ENCODE measurements around the gene AFG3L2.
"Not testable (repeated sequence)": the region's sequence is repeated elsewhere in the genome, so short reads cannot be mapped to it uniquely, and the experiment has no call there.

Gene AFG3L2

GRCh38 chr18:12397254-12397653, 20.2 kb upstream of the AFG3L2 start:
- no peak for DNase-seq (ENCODE audit: low read depth)

- no peak for DNase-seq (ENCODE audit: low read depth)
Observed at GRCh38 chr18:12394428-12394827, 17.4 kb upstream of the AFG3L2 start.

GRCh38 chr18:12393998-12394397, 17.0 kb upstream of the AFG3L2 start:
- no peak for DNase-seq (ENCODE audit: low read depth)

- no peak for DNase-seq (ENCODE audit: low read depth)
Observed at GRCh38 chr18:12393510-12393909, 16.5 kb upstream of the AFG3L2 start.

GRCh38 chr18:12391487-12392165, 14.6 kb upstream of the AFG3L2 start:
- peak; percentile 24 for DNase-seq (ENCODE audit: low read depth)

- no peak for DNase-seq (ENCODE audit: low read depth)
Observed at GRCh38 chr18:12388442-12388841, 11.4 kb upstream of the AFG3L2 start.

GRCh38 chr18:12384261-12384660, 7.2 kb upstream of the AFG3L2 start:
- no peak for DNase-seq (ENCODE audit: low read depth)

GRCh38 chr18:12383759-12384158, 6.7 kb upstream of the AFG3L2 start:
- DNase-seq (ENCODE audit: low read depth), result not testable (repeated sequence)

- not testable (repeated sequence) for DNase-seq (ENCODE audit: low read depth)
Observed at GRCh38 chr18:12382221-12382814, 5.3 kb upstream of the AFG3L2 start.

GRCh38 chr18:12378198-12378558, 1.2 kb upstream of the AFG3L2 start:
- DNase-seq (ENCODE audit: low read depth), result not testable (repeated sequence)

- DNase-seq (ENCODE audit: low read depth), result no peak
Observed at GRCh38 chr18:12377556-12378197, 650 bp upstream of the AFG3L2 start.

- no peak for DNase-seq (ENCODE audit: low read depth)
Observed at GRCh38 chr18:12376034-12376753, 833 bp downstream of the AFG3L2 start.

GRCh38 chr18:12374401-12374800, 2.6 kb downstream of the AFG3L2 start:
- no peak for DNase-seq (ENCODE audit: low read depth)

GRCh38 chr18:12373771-12374116, 3.3 kb downstream of the AFG3L2 start:
- no peak for DNase-seq (ENCODE audit: low read depth)

GRCh38 chr18:12373116-12373770, 3.8 kb downstream of the AFG3L2 start:
- DNase-seq (ENCODE audit: low read depth), result no peak

- no peak for DNase-seq (ENCODE audit: low read depth)
Observed at GRCh38 chr18:12372406-12372805, 4.6 kb downstream of the AFG3L2 start.

GRCh38 chr18:12371590-12371989, 5.4 kb downstream of the AFG3L2 start:
- DNase-seq (ENCODE audit: low read depth), result no peak

GRCh38 chr18:12369211-12369610, 7.8 kb downstream of the AFG3L2 start:
- DNase-seq (ENCODE audit: low read depth), result no peak

GRCh38 chr18:12366784-12367183, 10.2 kb downstream of the AFG3L2 start:
- DNase-seq (ENCODE audit: low read depth), result no peak

- no peak for DNase-seq (ENCODE audit: low read depth)
Observed at GRCh38 chr18:12366379-12366778, 10.6 kb downstream of the AFG3L2 start.

- DNase-seq (ENCODE audit: low read depth), result no peak
Observed at GRCh38 chr18:12362473-12363174, 14.4 kb downstream of the AFG3L2 start.

Measured in stimulated activated CD8-positive, alpha-beta memory T cell treated with anti-CD3 and anti-CD28 coated beads, Interleukin-15, amount 100 ng/mL, for 1 hour (primary cell).